Heart left ventricle (tissue), 16 donors: ENCODE measurements around the gene IFNLR1. TPM values are rescaled to one million over a fixed set of nuclear protein-coding genes. Genes with fewer than 3 reads are reported as not detected.

ENCODE experiments used
- ATAC-seq, 4 donors: fragments of 200-7000 bp; cut with Tn5 transposase; one replicate each; pipeline ENCODE4 v1.9.1; 2020 to 2022; ENCODE audit warnings: moderate library complexity in 4 of 4, mild to moderate bottlenecking in 3 of 4, moderate number of reproducible peaks in 1 of 4
- DNase-seq, 5 donors: peaks; one replicate each; pipeline ENCODE4 v3.0.0-alpha.2; 2020
- H3K27ac ChIP-seq, 12 donors: fragments of 200-600 bp; sonication (generic) in 4 of 12; one replicate each; pipeline versions ENCODE4 v1.5.0 to v1.8.0; 2016 to 2022; ENCODE audit warnings: mild to moderate bottlenecking in 2 of 12
- H3K27me3 ChIP-seq, 9 donors: fragments of 200-600 bp; sonication (generic) in 2 of 9; one replicate each; pipeline versions ENCODE4 v1.5.1 to v1.8.0; 2016 to 2022; ENCODE audit warnings: mild to moderate bottlenecking in 3 of 9
- H3K36me3 ChIP-seq, 9 donors: fragments of 200-600 bp; sonication (generic) in 2 of 9; one replicate each; pipeline versions ENCODE4 v1.5.0 to v1.8.0; 2018 to 2022; ENCODE audit warnings: mild to moderate bottlenecking in 2 of 9
- H3K4me1 ChIP-seq, 12 donors: fragments of 200-600 bp; sonication (generic) in 4 of 12; one replicate each; pipeline versions ENCODE4 v1.5.0 to v1.8.0; 2016 to 2022; ENCODE audit warnings: mild to moderate bottlenecking in 3 of 12
- H3K4me3 ChIP-seq, 12 donors: fragments of 200-600 bp; sonication (generic) in 4 of 12; one replicate each; pipeline versions ENCODE4 v1.5.0 to v1.8.0; 2017 to 2022; ENCODE audit warnings: mild to moderate bottlenecking in 9 of 12, moderate library complexity in 4 of 12
- H3K9me3 ChIP-seq, 12 donors: fragments of 200-600 bp; sonication (generic) in 4 of 12; one replicate each; pipeline versions ENCODE4 v1.5.0 to v1.8.0; 2016 to 2022; ENCODE audit warnings: mild to moderate bottlenecking in 1 of 12
- CTCF ChIP-seq, 12 donors: fragments of 200-600 bp; sonication (generic) in 4 of 12; IDR thresholded peaks; one replicate each; pipeline versions ENCODE4 v1.5.0 to v1.8.0; 2018 to 2022; ENCODE audit warnings: antibody characterized with exemption in 12 of 12, mild to moderate bottlenecking in 5 of 12
- POLR2A ChIP-seq, 2 donors: fragments of 450-650 bp; IDR thresholded peaks; one replicate each; pipeline ENCODE4 v1.6.1; 2017; ENCODE audit warnings: antibody characterized with exemption in 2 of 2, mild to moderate bottlenecking in 2 of 2, moderate library complexity in 2 of 2
- WGBS, 4 donors: extraction: QIAGEN DNeasy Blood & Tissue Kit in 2 of 4; methylation state at CpG; one replicate each; pipeline versions ENCODE4 v1.1.5 to v1.1.7; 2013 to 2018; 5-methylcytosine and 5-hydroxymethylcytosine counted together
- intact Hi-C, 10 donors: fragments of 100-400 bp; cut with DNase I; formaldehyde crosslinking; loops; one replicate each; pipeline versions ENCODE4 v1.11.1 to v1.14.2; 2022
- polyA plus RNA-seq, 2 donors: library from polyadenylated mRNA; stranded (reverse); fragments of 200-250 nt; gene quantifications; one replicate each; pipeline ENCODE4 v1.2.3, GENCODE V29; 2013
- total RNA-seq, 9 donors: library from RNA; depleted of rRNA in 2 of 9; stranded (reverse); fragments of >200 nt in 2 of 9; fragmentation: NEBNext Ultra II Directional in 3 of 9; extraction: Animal tissue kit (Norgen Biotek cat#: 25700) in 3 of 9; gene quantifications; one replicate each; pipeline versions ENCODE4 v1.1.0 to v1.2.4, GENCODE V29; 2016 to 2023
- donor health status: ischemic (EF 13 %, LVEDD 7.1; RV severe dilation, severe dysfunction).
- donor health status: healthy with polysubstance abuse.
- donor health status: DM: no; HTN: yes; CAD: no.
- donor health status: DM: no; HTN: no; CAD: no.
- donor health status: ischemic (EF 25% LVEDD 6.9; RV normal size, moderate dysfunction).
- donor health status: ischemic (EF 25% LVEDD 5.7; RV mildly dilated, moderate dysfunction).
- donor health status: healthy.
- donor health status: DM: yes; HTN: yes; CAD: no.
- donor health status: ischemic (EF 35%, LVEDD 5.7; RV mildly dilated, moderate dysfunction).
- donor health status: nonischemic (EF 11% LVEDD 7.7; RV severe dilation, severe dysfunction).
- donor health status: DM: yes; HTN: yes; CAD: no.
- donor health status: PGD.
- donor health status: ischemic (EF 29% LVEDD 5.4; RV normal size, mild dysfunction).
- donor health status: nonischemic (EF 23%, LVEDD 6.1; RV moderate dilation, normal function).

IFNLR1 gene
- total and polyA plus RNA-seq, 11 donors, result 0.99 to 3.4 (median 2.7) TPM

GRCh38 chr1:24127134-24127800 lies 59.8 kb downstream of the IFNLR1 start:
- no peak for TF ChIP-seq POLR2A (IDR thresholded peaks at IDR 0.05)
- no peak for TF ChIP-seq CTCF (IDR thresholded peaks at IDR 0.05)
- DNase-seq (no peak), ATAC-seq (no peak)
- intact Hi-C loops, result no loop called here
- H3K27ac ChIP-seq, result peak overlapping the region in 2 of 12 donors; percentile 72 to 74
- 83 to 89% (median 88%) methylated on average over 3 of the region's 3 CpGs for WGBS, 4 donors
- peaks cover 0 to 25% (median 9%) of the 10 kb centered on the region in 12 donors for H3K9me3 ChIP-seq
- no peaks in the 10 kb centered on the region for H3K36me3 ChIP-seq
- H3K4me1 ChIP-seq, result peaks cover 0 to 10% (median 0%) of the 10 kb centered on the region in 12 donors
- no peak overlapping the region for H3K4me3 ChIP-seq
- H3K27me3 ChIP-seq, result no peaks in the 10 kb centered on the region

- TF ChIP-seq CTCF (IDR thresholded peaks at IDR 0.05), result no peak
- no peak for TF ChIP-seq POLR2A (IDR thresholded peaks at IDR 0.05)
- Histone ChIP-seq H3K27me3 (no peaks in the 10 kb centered on the region), H3K4me3 (no peak overlapping the region), H3K27ac (peak overlapping the region in 9 of 12 donors; percentile 11 to 81 (median 72)), H3K4me1 (peaks cover 0 to 10% (median 0%) of the 10 kb centered on the region in 12 donors), H3K36me3 (no peaks in the 10 kb centered on the region), H3K9me3 (peaks cover 0 to 25% (median 9%) of the 10 kb centered on the region in 12 donors)
- ATAC-seq (no peak), DNase-seq (no peak)
- 70 to 81% (median 73%) methylated on average over 5 of the region's 5 CpGs for WGBS, 4 donors
- intact Hi-C loops, result no loop called here
Measured at GRCh38 chr1:24126672-24127023, 60.4 kb downstream of the IFNLR1 start.

- no peak for TF ChIP-seq CTCF (IDR thresholded peaks at IDR 0.05)
- TF ChIP-seq POLR2A (IDR thresholded peaks at IDR 0.05), result no peak
- DNase-seq (peak in 3 of 5 donors; percentile 36 to 69 (median 66)), ATAC-seq (peak; percentile 49 to 87 (median 83))
- H3K27me3 ChIP-seq, result no peaks in the 10 kb centered on the region
- H3K4me1 ChIP-seq, result peaks cover 0 to 10% (median under 1%) of the 10 kb centered on the region in 12 donors
- peaks cover 0 to 20% (median 9%) of the 10 kb centered on the region in 12 donors for H3K9me3 ChIP-seq
- no peak overlapping the region for H3K4me3 ChIP-seq
- no peaks in the 10 kb centered on the region for H3K36me3 ChIP-seq
- intact Hi-C loops, result no loop called here
- 12 to 33% (median 23%) methylated on average over 6 of the region's 6 CpGs for WGBS, 4 donors
- peak overlapping the region; percentile 11 to 81 (median 66) for H3K27ac ChIP-seq
Measured at GRCh38 chr1:24126018-24126671, 60.9 kb downstream of the IFNLR1 start.

GRCh38 chr1:24125456-24125855 lies 61.6 kb downstream of the IFNLR1 start:
- H3K27ac ChIP-seq, result peak overlapping the region in 10 of 12 donors; percentile 41 to 81 (median 71)
- WGBS, 4 donors, result 67 to 85% (median 81%) methylated on average over 4 of the region's 4 CpGs

More at GRCh38 chr1:24125456-24125855, 61.6 kb downstream of the IFNLR1 start:
- Histone ChIP-seq H3K4me1 (peaks cover 0 to 16% (median 7%) of the 10 kb centered on the region in 12 donors), H3K36me3 (no peaks in the 10 kb centered on the region), H3K4me3 (no peak overlapping the region), H3K9me3 (peaks cover 0 to 13% (median 4%) of the 10 kb centered on the region in 12 donors), H3K27me3 (no peaks in the 10 kb centered on the region)
- ATAC-seq (no peak), DNase-seq (peak in 1 of 5 donors; percentile 9)
- intact Hi-C loops, result no loop called here
- TF ChIP-seq CTCF (IDR thresholded peaks at IDR 0.05), result no peak
- TF ChIP-seq POLR2A (IDR thresholded peaks at IDR 0.05), result no peak
